Mesendoderm (in vitro differentiated cells): Measurements from ENCODE around the gene ZFHX3.

ENCODE experiments used
- DNase-seq: peaks from one replicate; pipeline ENCODE4 v3.0.0; 2013
- H2AK5ac ChIP-seq: 2 replicates; pipeline ENCODE4 v1.6.1; 2013; ENCODE audit warnings: low read length, inconsistent platforms
- H2BK120ac ChIP-seq: 2 replicates; pipeline ENCODE4 v1.6.1; 2013; ENCODE audit warnings: low read depth, mild to moderate bottlenecking, low read length, moderate library complexity, mixed read lengths
- H2BK15ac ChIP-seq: replicated peaks from 2 replicates; pipeline ENCODE4 v1.6.1; 2013; ENCODE audit warnings: low read depth, mild to moderate bottlenecking, moderate library complexity
- H2BK5ac ChIP-seq: 2 replicates; pipeline ENCODE4 v1.6.1; 2013; ENCODE audit warnings: low read length, inconsistent platforms
- H3K18ac ChIP-seq: 2 replicates; pipeline ENCODE4 v1.6.1; 2013; ENCODE audit warnings: mild to moderate bottlenecking, low read length, mixed read lengths
- H3K23ac ChIP-seq: one replicate; pipeline ENCODE4 v1.6.1; 2013; ENCODE audit warnings: low read length
- H3K27ac ChIP-seq: 2 replicates; pipeline ENCODE4 v1.5.1; 2013; ENCODE audit warnings: low read depth, mild to moderate bottlenecking, inconsistent platforms, low read length, moderate library complexity
- H3K27me3 ChIP-seq: 2 replicates; pipeline ENCODE4 v1.6.1; 2013; ENCODE audit warnings: low read length, control low read depth, mild to moderate bottlenecking, inconsistent platforms; ENCODE audit not compliant: insufficient read depth, poor library complexity
- H3K36me3 ChIP-seq: 2 replicates; pipeline ENCODE4 v1.6.1; 2013; ENCODE audit warnings: low read length, inconsistent platforms; ENCODE audit not compliant: control insufficient read depth, insufficient read depth
- H3K4ac ChIP-seq: one replicate; pipeline ENCODE4 v1.6.1; 2013; ENCODE audit warnings: low read depth, mild to moderate bottlenecking, low read length, moderate library complexity
- H3K4me1 ChIP-seq: 2 replicates; pipeline ENCODE4 v1.6.1; 2013; ENCODE audit warnings: low read depth, low read length, inconsistent platforms; ENCODE audit not compliant: control insufficient read depth
- H3K4me2 ChIP-seq: 2 replicates; pipeline ENCODE4 v1.6.1; 2013; ENCODE audit warnings: low read length
- H3K4me3 ChIP-seq: 2 replicates; pipeline ENCODE4 v1.5.1; 2013; ENCODE audit warnings: mild to moderate bottlenecking, low read length
- H3K56ac ChIP-seq: one replicate; pipeline ENCODE4 v1.6.1; 2013; ENCODE audit warnings: low read length
- H3K79me1 ChIP-seq: 2 replicates; pipeline ENCODE4 v1.6.1; 2013; ENCODE audit warnings: low read length, inconsistent platforms
- H3K79me2 ChIP-seq: 2 replicates; pipeline ENCODE4 v1.6.1; 2013; ENCODE audit warnings: mild to moderate bottlenecking, low read length; ENCODE audit not compliant: control insufficient read depth, insufficient read depth
- H3K9ac ChIP-seq: 2 replicates; pipeline ENCODE4 v1.6.1; 2013; ENCODE audit warnings: low read length, inconsistent platforms
- H4K5ac ChIP-seq: one replicate; pipeline ENCODE4 v1.6.1; 2013; ENCODE audit warnings: low read length
- H4K8ac ChIP-seq: one replicate; pipeline ENCODE4 v1.6.1; 2013; ENCODE audit warnings: low read depth, mild to moderate bottlenecking, control low read depth, low read length, moderate library complexity
- WGBS: extraction: QIAGEN DNeasy Blood & Tissue Kit; methylation state at CpG from one replicate; pipeline ENCODE4 v1.1.7; 2013; ENCODE audit warnings: low lambda C conversion rate, missing lambda C conversion rate; ENCODE audit not compliant: insufficient coverage; ENCODE audit errors: extremely low coverage; 5-methylcytosine and 5-hydroxymethylcytosine counted together

The ZFHX3 gene

DNA sequence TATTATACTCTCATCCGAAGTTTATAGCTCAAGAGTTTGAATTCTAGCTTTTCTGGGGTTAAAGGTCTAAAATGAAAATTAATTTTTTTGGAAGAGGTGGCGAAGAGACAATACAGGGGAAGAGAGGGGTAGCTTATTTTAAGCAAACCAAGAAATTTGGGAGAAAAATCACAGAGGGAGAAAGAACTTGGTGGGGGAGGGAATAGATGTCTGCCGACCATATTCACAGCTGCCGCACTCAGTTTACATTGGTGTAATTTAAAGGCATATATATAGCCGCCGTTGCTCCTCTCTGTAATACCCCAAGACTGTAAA, 6.5 kb upstream of the ZFHX3 start:
- no peak overlapping the region for H3K9ac ChIP-seq
- H3K27me3 ChIP-seq: peaks cover 19% of the 10 kb centered on the region
- peaks cover 7% of the 10 kb centered on the region for H3K79me2 ChIP-seq
- no peak overlapping the region for H3K56ac ChIP-seq
- H3K27ac ChIP-seq: no peak overlapping the region
- H3K79me1 ChIP-seq: peaks cover 2% of the 10 kb centered on the region
- WGBS: no CpG with 5 or more reads among the region's 6 CpGs
- H3K4me3 ChIP-seq: no peak overlapping the region
- H2BK15ac ChIP-seq: no peak overlapping the region
- no peak overlapping the region for H3K23ac ChIP-seq
- H2BK5ac ChIP-seq: no peak overlapping the region
- no peak overlapping the region for H4K8ac ChIP-seq
- H2AK5ac ChIP-seq: no peak overlapping the region
- no peak overlapping the region for H3K4ac ChIP-seq
- no peak overlapping the region for H2BK120ac ChIP-seq
- H4K5ac ChIP-seq: no peak overlapping the region
- H3K4me2 ChIP-seq: no peak overlapping the region
- no peak for DNase-seq
- H3K18ac ChIP-seq: no peak overlapping the region
- H3K36me3 ChIP-seq: no peaks in the 10 kb centered on the region
- peaks cover 9% of the 10 kb centered on the region for H3K4me1 ChIP-seq

DNA sequence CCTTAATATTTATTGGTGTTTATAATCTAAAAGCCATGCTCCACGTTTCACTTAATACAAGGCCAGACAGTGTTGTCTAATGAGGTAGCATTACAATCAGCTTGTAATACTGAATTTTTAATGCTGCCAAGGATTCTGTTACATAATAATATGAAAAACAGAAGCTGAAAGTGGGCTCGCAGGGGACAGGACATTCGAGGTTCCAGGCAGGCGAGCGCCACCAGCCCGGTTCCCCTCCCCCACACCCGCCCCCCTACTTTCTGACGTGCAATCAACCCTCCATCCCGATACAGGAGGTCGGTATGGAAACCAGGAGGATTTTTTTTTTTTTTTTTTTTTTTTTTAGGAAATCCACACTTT, 6.2 kb upstream of the ZFHX3 start:
- Histone ChIP-seq H3K4me2 (no peak overlapping the region), H3K23ac (no peak overlapping the region), H4K8ac (no peak overlapping the region), H3K79me1 (peaks cover 2% of the 10 kb centered on the region), H2BK120ac (no peak overlapping the region), H3K79me2 (peaks cover 7% of the 10 kb centered on the region), H3K27ac (no peak overlapping the region), H4K5ac (no peak overlapping the region), H3K18ac (no peak overlapping the region), H3K27me3 (peaks cover 22% of the 10 kb centered on the region), H3K4me3 (no peak overlapping the region), H3K4ac (no peak overlapping the region), H2AK5ac (no peak overlapping the region), H2BK15ac (peak overlapping the region; percentile 20), H3K9ac (no peak overlapping the region), H3K36me3 (no peaks in the 10 kb centered on the region), H2BK5ac (no peak overlapping the region), H3K56ac (no peak overlapping the region), H3K4me1 (peaks cover 10% of the 10 kb centered on the region)
- WGBS: no CpG with 5 or more reads among the region's 10 CpGs
- DNase-seq: no peak

DNA sequence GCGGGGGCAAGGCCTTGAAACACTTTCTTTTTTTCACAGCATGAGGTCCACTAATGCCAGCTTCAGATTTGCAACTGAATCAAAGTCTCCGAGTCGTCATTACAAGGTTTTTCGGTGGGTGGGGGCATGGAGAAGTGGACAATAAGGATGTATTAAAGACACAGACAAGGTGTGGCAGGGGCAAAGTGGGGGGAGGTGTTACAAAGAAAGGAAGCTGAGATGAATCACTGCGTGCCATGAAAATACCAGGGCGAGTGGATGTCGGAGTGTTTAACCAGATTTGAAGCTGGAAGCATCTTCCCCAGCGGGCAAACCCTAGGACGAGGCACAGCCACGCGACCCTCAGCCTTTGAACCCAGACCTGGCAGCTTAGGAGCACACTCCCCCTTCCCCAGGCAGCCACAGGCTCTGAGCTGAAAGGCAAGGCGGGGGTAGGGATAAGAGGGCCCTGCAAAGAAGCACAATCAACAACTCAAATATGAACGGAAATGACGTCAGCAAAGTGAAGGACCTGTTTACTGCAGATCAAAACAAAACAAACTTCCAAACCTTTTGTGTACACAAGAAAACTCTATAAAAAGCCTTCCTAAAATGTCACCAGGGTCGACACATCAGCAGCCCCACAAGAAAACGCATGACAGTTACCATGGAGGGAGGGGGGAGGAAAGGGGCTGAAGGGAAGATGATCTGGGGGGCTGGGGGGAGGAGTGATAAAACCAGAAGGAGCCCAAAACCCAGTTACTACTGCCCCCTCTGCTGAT, 5.6 kb upstream of the ZFHX3 start:
- DNase-seq: peak; percentile 64
- H3K36me3 ChIP-seq: no peaks in the 10 kb centered on the region
- H3K9ac ChIP-seq: peak overlapping the region; percentile 38
- no peak overlapping the region for H3K4ac ChIP-seq
- H3K79me2 ChIP-seq: peaks cover 7% of the 10 kb centered on the region
- H3K4me3 ChIP-seq: no peak overlapping the region
- H3K27me3 ChIP-seq: peaks cover 22% of the 10 kb centered on the region
- H3K23ac ChIP-seq: no peak overlapping the region
- peaks cover 10% of the 10 kb centered on the region for H3K4me1 ChIP-seq
- peak overlapping the region; percentile 2 for H4K8ac ChIP-seq
- no peak overlapping the region for H2AK5ac ChIP-seq
- no CpG with 5 or more reads among the region's 16 CpGs for WGBS
- H3K18ac ChIP-seq: peak overlapping the region; percentile 2
- H3K79me1 ChIP-seq: peaks cover 2% of the 10 kb centered on the region
- no peak overlapping the region for H2BK5ac ChIP-seq
- peak overlapping the region; percentile 71 for H3K4me2 ChIP-seq
- H2BK15ac ChIP-seq: no peak overlapping the region
- peak overlapping the region; percentile 64 for H3K56ac ChIP-seq
- no peak overlapping the region for H2BK120ac ChIP-seq
- no peak overlapping the region for H4K5ac ChIP-seq
- no peak overlapping the region for H3K27ac ChIP-seq

DNA sequence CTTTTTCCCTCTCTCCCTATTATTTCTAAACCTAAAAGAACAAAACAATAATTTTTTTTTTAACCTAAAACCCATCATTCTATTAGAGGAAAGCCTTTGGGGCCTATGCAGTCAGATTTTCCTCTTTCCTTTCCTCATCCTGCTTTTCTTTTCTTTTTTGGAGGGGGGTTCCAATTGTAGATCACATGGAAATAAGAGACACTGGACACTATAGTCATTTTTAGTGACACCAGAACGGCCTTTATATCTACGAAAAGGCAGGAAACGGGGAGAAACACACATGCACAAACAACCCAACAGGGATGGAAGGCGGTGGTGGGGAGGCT, 5.1 kb upstream of the ZFHX3 start:
- Histone ChIP-seq H3K4me2 (no peak overlapping the region), H2BK5ac (no peak overlapping the region), H2BK15ac (no peak overlapping the region), H3K36me3 (no peaks in the 10 kb centered on the region), H3K4me1 (peaks cover 10% of the 10 kb centered on the region), H3K4me3 (no peak overlapping the region), H3K27ac (no peak overlapping the region), H4K5ac (no peak overlapping the region), H3K27me3 (peaks cover 22% of the 10 kb centered on the region), H4K8ac (no peak overlapping the region), H3K23ac (no peak overlapping the region), H3K79me1 (peaks cover 2% of the 10 kb centered on the region), H3K79me2 (peaks cover 7% of the 10 kb centered on the region), H3K9ac (no peak overlapping the region), H2BK120ac (no peak overlapping the region), H3K18ac (no peak overlapping the region), H2AK5ac (no peak overlapping the region), H3K56ac (no peak overlapping the region), H3K4ac (no peak overlapping the region)
- no peak for DNase-seq
- WGBS: no CpG with 5 or more reads among the region's 4 CpGs

DNA sequence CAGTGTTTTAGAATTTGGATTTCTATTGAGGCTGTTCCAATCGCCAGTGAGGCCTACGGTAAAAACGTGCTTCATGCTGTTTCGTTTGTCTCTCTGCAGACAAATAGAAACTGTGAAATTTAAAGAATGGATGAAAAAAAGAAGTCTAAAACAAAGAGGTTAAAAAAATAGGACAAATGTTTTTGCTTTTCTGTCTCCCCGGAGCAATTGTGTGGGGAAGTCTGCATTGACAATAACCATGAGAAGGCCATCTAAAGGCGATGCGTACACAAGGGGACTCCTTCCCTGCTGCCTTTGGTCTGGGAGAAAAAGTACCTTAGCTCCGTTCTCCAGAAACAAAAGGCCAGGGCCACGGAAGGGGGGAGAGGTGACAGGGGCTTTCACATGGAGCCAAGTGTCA, 4.6 kb upstream of the ZFHX3 start:
- no peak overlapping the region for H3K4me2 ChIP-seq
- no peak overlapping the region for H4K5ac ChIP-seq
- no peak overlapping the region for H4K8ac ChIP-seq
- H3K56ac ChIP-seq: no peak overlapping the region
- H2BK15ac ChIP-seq: no peak overlapping the region
- no peak overlapping the region for H2AK5ac ChIP-seq
- no peak overlapping the region for H3K23ac ChIP-seq
- no peak overlapping the region for H3K27ac ChIP-seq
- DNase-seq: peak; percentile 70
- H2BK120ac ChIP-seq: no peak overlapping the region
- no CpG with 5 or more reads among the region's 9 CpGs for WGBS
- peaks cover 22% of the 10 kb centered on the region for H3K27me3 ChIP-seq
- peaks cover 10% of the 10 kb centered on the region for H3K4me1 ChIP-seq
- H3K36me3 ChIP-seq: no peaks in the 10 kb centered on the region
- no peak overlapping the region for H3K9ac ChIP-seq
- H3K79me1 ChIP-seq: peaks cover 2% of the 10 kb centered on the region
- peaks cover 7% of the 10 kb centered on the region for H3K79me2 ChIP-seq
- no peak overlapping the region for H3K4ac ChIP-seq
- no peak overlapping the region for H3K18ac ChIP-seq
- no peak overlapping the region for H2BK5ac ChIP-seq
- H3K4me3 ChIP-seq: no peak overlapping the region

DNA sequence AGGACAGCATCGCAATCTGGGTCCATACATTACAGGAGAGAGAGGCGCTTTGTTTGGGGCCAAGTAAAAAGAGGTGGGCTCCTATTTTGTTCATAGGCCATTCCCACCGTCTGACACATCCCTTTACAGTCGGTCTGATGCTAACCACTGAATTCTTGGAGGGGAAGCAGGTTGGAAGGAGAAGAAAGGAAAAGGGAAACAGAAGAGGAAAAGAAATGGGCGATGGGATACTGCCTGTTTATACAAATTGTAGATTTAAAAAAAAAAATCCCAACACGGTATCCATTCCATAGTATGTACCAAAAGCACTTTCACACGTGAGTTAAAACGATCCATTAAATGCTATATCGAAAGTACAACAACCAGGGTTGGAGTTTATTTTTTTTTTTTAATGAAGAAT, 4.0 kb upstream of the ZFHX3 start:
- no peak overlapping the region for H4K5ac ChIP-seq
- H2BK120ac ChIP-seq: no peak overlapping the region
- H3K23ac ChIP-seq: no peak overlapping the region
- no peak overlapping the region for H2BK15ac ChIP-seq
- no peak overlapping the region for H2BK5ac ChIP-seq
- no CpG with 5 or more reads among the region's 9 CpGs for WGBS
- H3K9ac ChIP-seq: no peak overlapping the region
- H3K4me1 ChIP-seq: peaks cover 13% of the 10 kb centered on the region
- no peak overlapping the region for H2AK5ac ChIP-seq
- no peak overlapping the region for H3K56ac ChIP-seq
- no peak overlapping the region for H3K4me2 ChIP-seq
- peaks cover 21% of the 10 kb centered on the region for H3K27me3 ChIP-seq
- H3K4me3 ChIP-seq: no peak overlapping the region
- H3K27ac ChIP-seq: no peak overlapping the region
- no peak overlapping the region for H3K18ac ChIP-seq
- H3K79me1 ChIP-seq: peaks cover 4% of the 10 kb centered on the region
- no peak overlapping the region for H3K4ac ChIP-seq
- H3K36me3 ChIP-seq: no peaks in the 10 kb centered on the region
- no peak overlapping the region for H4K8ac ChIP-seq
- DNase-seq: peak; percentile 48
- H3K79me2 ChIP-seq: peaks cover 7% of the 10 kb centered on the region
